Measurements from ENCODE around the gene TYW3.

DNA sequence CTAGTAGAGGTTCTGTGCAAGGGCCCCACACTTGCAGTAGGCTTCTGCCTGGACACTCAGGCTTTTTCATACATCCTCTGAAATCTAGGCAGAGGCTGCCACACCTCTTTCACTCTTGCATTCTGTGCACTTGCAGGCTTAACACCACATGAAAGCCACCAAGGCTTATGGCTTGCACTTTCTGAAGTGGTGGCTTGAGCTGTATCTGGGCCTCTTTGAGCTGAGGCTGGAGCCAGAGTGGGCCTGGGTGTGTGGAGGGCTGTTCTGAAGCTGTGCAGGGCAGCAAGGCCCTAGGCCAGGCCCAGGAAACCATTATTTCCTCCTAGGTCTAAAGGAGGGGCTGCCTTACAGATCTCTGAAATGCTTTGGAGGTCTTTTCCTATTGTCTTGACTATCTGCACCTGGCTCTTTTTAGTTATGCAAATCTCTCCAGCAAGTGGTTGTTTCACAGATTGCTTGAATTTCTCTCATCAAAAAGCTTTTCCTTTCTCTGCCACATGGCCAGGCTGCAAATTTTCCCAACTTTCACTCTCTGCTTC lies 66.2 kb downstream of the TYW3 start:
- TF ChIP-seq ZNF121 (tag by site-specific recombination; IDR thresholded peaks at IDR 0.05) (no peak), ZNF311 (tag by site-specific recombination; IDR thresholded peaks at IDR 0.05; ENCODE audit: borderline replicate concordance) (no peak), KLF1 (tag by site-specific recombination; IDR thresholded peaks at IDR 0.05) (no peak), HOXD13 (CRISPR knock-in tag; IDR thresholded peaks at IDR 0.05; ENCODE audit: borderline replicate concordance) (no peak), ZNF777 (tag by site-specific recombination; IDR thresholded peaks at IDR 0.05; ENCODE audit: borderline replicate concordance) (no peak), YY1 (tag by site-specific recombination; IDR thresholded peaks at IDR 0.05) (no peak), ZNF324 (tag by site-specific recombination; IDR thresholded peaks at IDR 0.05) (no peak), ZNF530 (tag by site-specific recombination; IDR thresholded peaks at IDR 0.05; ENCODE audit: low read depth) (no peak), ZNF354C (tag by site-specific recombination; IDR thresholded peaks at IDR 0.05; ENCODE audit: borderline replicate concordance, low read depth) (no peak)
- TF ChIP-seq, protein P1, sequence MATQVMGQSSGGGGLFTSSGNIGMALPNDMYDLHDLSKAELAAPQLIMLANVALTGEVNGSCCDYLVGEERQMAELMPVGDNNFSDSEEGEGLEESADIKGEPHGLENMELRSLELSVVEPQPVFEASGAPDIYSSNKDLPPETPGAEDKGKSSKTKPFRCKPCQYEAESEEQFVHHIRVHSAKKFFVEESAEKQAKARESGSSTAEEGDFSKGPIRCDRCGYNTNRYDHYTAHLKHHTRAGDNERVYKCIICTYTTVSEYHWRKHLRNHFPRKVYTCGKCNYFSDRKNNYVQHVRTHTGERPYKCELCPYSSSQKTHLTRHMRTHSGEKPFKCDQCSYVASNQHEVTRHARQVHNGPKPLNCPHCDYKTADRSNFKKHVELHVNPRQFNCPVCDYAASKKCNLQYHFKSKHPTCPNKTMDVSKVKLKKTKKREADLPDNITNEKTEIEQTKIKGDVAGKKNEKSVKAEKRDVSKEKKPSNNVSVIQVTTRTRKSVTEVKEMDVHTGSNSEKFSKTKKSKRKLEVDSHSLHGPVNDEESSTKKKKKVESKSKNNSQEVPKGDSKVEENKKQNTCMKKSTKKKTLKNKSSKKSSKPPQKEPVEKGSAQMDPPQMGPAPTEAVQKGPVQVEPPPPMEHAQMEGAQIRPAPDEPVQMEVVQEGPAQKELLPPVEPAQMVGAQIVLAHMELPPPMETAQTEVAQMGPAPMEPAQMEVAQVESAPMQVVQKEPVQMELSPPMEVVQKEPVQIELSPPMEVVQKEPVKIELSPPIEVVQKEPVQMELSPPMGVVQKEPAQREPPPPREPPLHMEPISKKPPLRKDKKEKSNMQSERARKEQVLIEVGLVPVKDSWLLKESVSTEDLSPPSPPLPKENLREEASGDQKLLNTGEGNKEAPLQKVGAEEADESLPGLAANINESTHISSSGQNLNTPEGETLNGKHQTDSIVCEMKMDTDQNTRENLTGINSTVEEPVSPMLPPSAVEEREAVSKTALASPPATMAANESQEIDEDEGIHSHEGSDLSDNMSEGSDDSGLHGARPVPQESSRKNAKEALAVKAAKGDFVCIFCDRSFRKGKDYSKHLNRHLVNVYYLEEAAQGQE (tag by site-specific recombination; IDR thresholded peaks at IDR 0.05): no peak
- TF ChIP-seq, protein P2, sequence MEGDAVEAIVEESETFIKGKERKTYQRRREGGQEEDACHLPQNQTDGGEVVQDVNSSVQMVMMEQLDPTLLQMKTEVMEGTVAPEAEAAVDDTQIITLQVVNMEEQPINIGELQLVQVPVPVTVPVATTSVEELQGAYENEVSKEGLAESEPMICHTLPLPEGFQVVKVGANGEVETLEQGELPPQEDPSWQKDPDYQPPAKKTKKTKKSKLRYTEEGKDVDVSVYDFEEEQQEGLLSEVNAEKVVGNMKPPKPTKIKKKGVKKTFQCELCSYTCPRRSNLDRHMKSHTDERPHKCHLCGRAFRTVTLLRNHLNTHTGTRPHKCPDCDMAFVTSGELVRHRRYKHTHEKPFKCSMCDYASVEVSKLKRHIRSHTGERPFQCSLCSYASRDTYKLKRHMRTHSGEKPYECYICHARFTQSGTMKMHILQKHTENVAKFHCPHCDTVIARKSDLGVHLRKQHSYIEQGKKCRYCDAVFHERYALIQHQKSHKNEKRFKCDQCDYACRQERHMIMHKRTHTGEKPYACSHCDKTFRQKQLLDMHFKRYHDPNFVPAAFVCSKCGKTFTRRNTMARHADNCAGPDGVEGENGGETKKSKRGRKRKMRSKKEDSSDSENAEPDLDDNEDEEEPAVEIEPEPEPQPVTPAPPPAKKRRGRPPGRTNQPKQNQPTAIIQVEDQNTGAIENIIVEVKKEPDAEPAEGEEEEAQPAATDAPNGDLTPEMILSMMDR (tag by site-specific recombination; IDR thresholded peaks at IDR 0.05): no peak
- TF ChIP-seq, protein P3, sequence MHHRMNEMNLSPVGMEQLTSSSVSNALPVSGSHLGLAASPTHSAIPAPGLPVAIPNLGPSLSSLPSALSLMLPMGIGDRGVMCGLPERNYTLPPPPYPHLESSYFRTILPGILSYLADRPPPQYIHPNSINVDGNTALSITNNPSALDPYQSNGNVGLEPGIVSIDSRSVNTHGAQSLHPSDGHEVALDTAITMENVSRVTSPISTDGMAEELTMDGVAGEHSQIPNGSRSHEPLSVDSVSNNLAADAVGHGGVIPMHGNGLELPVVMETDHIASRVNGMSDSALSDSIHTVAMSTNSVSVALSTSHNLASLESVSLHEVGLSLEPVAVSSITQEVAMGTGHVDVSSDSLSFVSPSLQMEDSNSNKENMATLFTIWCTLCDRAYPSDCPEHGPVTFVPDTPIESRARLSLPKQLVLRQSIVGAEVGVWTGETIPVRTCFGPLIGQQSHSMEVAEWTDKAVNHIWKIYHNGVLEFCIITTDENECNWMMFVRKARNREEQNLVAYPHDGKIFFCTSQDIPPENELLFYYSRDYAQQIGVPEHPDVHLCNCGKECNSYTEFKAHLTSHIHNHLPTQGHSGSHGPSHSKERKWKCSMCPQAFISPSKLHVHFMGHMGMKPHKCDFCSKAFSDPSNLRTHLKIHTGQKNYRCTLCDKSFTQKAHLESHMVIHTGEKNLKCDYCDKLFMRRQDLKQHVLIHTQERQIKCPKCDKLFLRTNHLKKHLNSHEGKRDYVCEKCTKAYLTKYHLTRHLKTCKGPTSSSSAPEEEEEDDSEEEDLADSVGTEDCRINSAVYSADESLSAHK (tag by site-specific recombination; IDR thresholded peaks at IDR 0.05): no peak
- TF ChIP-seq, protein P4, sequence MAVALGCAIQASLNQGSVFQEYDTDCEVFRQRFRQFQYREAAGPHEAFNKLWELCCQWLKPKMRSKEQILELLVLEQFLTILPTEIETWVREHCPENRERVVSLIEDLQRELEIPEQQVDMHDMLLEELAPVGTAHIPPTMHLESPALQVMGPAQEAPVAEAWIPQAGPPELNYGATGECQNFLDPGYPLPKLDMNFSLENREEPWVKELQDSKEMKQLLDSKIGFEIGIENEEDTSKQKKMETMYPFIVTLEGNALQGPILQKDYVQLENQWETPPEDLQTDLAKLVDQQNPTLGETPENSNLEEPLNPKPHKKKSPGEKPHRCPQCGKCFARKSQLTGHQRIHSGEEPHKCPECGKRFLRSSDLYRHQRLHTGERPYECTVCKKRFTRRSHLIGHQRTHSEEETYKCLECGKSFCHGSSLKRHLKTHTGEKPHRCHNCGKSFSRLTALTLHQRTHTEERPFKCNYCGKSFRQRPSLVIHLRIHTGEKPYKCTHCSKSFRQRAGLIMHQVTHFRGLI (tag by site-specific recombination; IDR thresholded peaks at IDR 0.05): no peak
- TF ChIP-seq, protein P5, sequence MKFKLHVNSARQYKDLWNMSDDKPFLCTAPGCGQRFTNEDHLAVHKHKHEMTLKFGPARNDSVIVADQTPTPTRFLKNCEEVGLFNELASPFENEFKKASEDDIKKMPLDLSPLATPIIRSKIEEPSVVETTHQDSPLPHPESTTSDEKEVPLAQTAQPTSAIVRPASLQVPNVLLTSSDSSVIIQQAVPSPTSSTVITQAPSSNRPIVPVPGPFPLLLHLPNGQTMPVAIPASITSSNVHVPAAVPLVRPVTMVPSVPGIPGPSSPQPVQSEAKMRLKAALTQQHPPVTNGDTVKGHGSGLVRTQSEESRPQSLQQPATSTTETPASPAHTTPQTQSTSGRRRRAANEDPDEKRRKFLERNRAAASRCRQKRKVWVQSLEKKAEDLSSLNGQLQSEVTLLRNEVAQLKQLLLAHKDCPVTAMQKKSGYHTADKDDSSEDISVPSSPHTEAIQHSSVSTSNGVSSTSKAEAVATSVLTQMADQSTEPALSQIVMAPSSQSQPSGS (tag by site-specific recombination; IDR thresholded peaks at IDR 0.05; ENCODE audit: low read depth): no peak
